HS-27A (cell line): Measurements from ENCODE around the gene TAF12.
"Not testable (repeated sequence)": the region's sequence is repeated elsewhere in the genome, so short reads cannot be mapped to it uniquely, and the experiment has no call there.

ENCODE experiments used
- DNase-seq: peaks from one replicate; pipeline ENCODE4 v3.0.0-alpha.2; 2012; ENCODE audit warnings: low read depth, missing footprints

Gene TAF12

DNA sequence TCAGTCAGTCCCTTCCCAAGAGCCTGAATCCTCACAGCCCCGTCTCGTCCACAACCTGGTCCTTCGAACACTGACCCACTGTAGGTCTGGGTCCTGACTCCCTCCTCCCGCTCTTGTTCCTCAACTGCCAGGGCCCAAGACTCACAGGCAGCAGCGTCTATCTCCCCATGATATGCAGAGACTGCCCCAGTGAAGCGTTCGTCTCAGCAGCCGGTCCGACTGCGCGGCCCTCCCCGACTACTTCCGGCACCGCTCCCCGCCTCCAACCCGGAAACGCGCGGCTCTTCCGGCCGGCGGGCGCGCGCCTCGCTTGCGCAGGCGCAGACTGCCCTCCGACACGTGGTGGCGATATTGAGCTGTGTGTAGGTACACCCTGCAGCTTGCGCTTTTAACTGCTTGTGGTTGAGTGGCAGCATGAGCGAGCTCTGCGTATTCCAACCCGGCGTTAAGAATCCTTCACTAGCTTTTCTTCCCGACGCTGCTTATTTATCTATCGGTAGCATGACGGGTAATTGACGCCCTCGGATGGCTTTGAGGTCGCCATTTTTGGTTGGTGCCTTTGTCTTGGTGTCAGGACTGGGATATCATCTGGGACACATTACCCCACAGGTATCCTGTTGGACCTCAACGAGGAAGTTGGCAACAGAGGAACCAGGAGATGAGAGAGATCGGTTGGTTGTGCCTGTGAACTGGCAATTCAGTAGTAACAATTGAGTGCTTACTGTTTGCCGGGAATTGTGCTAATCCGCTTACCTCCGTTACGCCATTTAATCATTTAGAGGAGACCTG lies at the start of gene TAF12:
Gene TAF12, minus strand, starts transcription at position 221 of the 789 bp plus-strand sequence. CDS start 20,986 bp downstream, outside the sequence.
- peak; percentile 93 for DNase-seq

DNA sequence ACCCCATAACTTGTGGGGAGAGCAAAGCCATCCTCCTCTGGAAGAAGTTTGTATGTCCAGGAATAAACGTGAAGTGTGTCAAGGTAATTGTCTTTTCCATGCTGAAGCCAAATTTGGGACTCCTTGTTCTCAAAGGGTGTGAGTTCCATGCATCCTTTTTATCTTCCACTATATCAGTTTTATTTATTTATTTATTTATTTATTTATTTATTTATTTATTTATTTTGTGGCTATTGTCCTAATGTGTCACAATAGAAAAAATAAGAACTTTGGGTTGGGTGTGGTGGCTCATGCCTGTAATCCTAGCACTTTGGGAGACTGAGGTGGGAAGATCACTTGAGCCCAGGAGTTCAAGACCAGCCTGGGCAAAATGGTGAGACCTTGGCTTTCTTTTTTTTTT lies 48.8 kb upstream of the TAF12 start:
- DNase-seq, result not testable (repeated sequence)

- DNase-seq, result no peak
Observed at GRCh38 chr1:28684937-28685336, 42.1 kb upstream of the TAF12 start.

- no peak for DNase-seq
Observed at GRCh38 chr1:28682840-28683239, 40.0 kb upstream of the TAF12 start.

DNA sequence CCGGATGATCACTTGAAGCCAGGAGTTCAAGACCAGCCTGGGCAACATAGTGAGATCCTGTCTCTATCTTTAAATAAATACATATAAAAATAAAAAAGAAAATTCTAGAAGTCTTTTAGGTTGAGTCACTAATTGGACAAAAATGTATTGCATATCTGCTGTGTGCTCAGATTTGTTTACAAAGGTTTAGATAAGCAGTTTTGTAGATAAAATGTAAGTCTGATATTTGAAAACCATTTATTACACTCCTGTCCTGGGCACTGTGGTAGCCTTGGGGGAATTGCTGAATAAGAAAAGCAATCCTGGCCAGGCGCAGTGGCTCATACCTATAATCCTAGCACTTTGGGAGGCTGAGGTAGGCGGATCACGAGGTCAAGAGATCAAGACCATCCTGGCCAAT lies 37.3 kb upstream of the TAF12 start:
- DNase-seq, result no peak

DNA sequence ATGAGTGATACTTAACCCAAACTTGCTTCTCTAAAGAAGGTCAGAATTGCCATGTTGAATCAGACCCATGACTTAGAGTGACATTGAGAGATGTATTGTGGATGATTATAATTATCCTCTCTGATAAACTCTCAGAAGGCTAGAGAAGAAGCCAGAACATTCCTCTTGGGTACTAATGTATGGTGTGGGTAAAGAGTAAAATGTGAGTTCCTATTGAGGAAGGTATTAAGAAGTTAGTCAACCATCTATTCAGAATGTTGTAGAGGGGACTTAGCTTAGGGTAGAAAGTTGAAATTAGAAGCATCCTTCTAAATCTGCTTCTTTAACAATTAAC lies 33.0 kb upstream of the TAF12 start:
- no peak for DNase-seq

DNA sequence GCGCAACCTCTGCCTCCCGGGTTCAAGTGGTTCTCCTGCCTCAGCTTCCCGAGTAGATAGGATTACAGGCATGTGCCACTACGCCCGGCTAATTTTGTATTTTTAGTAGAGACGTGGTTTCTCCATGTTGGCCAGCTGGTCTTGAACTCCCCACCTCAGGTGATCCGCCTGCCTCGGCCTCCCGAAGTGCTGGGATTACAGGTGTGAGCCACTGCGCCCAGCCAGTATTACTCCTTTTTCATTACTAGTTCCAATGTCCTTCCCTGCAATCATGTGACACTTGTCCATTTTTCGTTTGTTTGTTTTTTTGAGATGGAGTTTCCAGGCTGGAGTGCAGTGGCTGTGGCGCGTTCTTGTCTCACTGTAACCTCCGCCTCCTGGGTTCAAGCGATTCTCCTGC lies 30.1 kb upstream of the TAF12 start:
- DNase-seq, result not testable (repeated sequence)

DNA sequence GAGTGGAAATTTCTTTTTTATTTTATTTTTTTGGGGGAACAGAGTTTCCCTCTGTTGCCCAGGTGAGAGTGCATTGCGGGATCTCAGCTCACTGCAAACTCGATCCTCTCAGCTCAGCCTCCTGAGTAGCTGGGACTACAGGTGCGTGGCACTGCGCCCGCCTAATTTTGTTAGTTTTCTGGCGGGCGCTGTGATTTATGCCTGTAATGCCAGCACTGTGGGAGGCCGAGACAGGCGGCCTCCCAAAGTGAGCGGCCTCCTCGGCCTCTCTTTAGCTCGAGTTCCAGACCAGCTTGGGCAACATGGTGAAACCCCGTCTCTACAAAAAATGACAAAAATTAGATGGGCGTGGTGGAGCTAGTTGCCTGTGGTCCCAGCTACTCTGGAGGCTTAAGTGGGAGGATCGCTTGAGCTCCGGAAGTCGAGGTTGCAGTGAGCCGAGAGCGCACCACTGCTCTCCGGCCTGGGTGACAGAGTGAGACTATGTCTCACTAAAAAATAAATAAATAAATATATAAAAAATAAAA lies 28.4 kb upstream of the TAF12 start:
- no peak for DNase-seq

DNA sequence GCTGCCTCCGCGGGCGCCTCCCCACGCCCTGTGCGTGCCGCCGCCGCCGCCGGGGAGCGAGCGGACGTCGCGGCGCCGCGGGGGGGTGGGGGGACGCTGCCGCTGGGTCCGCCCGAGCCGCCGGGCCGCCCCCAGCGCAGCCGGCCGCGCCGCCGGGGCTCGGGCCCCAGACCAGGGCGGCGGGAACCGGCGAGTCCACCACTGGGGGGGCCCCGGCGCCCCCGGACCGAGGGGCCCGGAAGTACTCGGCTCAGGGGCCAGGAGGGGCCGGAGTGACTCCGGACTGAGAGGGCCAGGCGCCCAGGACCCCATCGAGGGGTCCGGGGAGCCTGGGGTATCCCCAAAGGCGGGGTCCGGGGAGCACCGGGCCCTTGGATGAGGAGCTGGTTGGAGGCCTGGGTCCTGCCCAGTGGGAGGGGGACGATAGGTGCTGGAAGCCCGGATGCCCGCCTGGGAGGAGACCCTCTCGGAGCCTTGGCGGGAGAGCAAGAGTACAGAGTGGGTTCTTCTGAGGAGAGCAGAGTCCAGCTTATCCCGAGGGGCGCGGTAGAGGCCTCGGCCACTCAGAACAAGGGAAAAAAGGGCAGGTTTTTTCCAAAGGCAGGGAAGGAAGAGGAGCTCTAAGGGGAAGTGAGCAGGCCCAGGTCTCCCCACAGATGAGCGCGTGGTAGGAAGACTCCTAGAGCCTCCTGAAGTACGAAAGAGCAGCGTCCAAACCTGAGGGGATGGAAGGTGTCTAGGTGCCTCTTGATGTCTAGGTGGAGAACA lies 26.3 kb upstream of the TAF12 start:
- no peak for DNase-seq

DNA sequence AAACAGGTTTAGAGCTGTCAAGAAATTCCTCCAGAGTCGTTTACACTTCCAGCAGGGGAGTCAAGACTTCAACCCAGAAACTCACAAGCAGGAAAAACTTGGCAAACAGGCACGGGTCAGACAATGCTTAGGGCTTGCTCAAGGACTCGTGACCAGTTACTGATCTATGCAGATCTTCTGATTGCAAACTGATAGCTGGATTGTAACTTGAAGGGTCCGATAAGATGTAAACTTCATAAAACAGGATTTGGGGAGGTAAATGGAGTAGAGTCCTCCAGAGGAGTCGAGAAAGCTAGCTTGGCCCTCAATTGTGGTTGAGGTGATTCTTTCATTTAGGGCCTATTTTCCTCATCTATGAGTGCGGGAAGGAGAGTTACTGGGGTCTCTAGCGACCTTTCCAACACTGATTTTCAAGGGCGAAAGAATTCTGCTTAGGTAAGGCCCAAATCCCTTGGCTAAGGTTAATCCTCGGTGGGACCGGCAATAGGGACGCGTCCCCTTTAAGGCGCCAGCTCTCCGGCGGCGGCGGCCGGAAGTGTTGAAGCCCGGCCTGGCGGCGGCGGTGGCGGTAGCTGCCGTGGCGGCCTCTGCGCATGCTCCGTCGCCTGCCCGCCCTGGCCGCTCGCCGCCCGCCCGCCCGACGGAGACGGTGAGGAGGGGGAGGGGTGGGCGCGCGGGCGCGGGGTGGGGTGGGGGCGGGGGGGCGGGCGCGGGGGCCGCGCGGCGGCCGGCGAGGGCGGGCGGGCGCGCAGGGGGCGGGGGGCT lies 25.5 kb upstream of the TAF12 start, which contains the start of gene GMEB1:
Gene GMEB1, plus strand, starts transcription at position 594 of the 765 bp plus-strand sequence. CDS start 14,829 bp downstream, outside the sequence.
- no peak for DNase-seq

- DNase-seq, result no peak
Observed at GRCh38 chr1:28666806-28667205, 23.9 kb upstream of the TAF12 start.

DNA sequence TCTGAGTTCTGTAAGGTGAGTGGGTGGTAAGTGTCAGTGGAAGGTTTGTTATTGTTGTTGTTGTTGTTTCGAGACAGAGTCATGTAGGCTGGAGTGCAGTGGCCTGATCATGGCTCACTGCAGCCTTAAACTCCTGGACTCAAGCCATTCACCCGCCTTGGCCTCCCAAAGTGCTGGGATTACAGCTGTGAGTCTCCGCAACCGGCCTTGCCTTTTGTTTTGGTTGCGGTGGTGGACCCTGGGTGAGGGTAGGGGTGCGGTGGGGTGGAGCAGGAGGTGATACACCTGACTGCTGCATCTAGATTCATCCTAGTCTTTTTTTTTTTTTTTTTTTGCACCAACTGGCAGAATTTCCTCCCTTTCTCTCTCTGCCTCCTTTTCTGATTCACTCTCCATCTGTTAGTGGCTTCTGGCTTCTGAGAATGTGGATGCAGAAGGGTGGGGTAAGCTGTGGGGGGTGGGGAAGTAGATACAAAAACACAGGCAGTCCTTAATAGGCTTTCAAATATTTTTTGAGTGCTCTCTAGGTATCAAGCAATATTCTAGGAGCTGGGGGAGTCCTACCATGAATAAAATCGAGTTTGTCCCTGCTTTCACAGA lies 21.1 kb upstream of the TAF12 start:
- no peak for DNase-seq

- DNase-seq, result no peak
Observed at GRCh38 chr1:28656335-28656734, 13.5 kb upstream of the TAF12 start.

DNA sequence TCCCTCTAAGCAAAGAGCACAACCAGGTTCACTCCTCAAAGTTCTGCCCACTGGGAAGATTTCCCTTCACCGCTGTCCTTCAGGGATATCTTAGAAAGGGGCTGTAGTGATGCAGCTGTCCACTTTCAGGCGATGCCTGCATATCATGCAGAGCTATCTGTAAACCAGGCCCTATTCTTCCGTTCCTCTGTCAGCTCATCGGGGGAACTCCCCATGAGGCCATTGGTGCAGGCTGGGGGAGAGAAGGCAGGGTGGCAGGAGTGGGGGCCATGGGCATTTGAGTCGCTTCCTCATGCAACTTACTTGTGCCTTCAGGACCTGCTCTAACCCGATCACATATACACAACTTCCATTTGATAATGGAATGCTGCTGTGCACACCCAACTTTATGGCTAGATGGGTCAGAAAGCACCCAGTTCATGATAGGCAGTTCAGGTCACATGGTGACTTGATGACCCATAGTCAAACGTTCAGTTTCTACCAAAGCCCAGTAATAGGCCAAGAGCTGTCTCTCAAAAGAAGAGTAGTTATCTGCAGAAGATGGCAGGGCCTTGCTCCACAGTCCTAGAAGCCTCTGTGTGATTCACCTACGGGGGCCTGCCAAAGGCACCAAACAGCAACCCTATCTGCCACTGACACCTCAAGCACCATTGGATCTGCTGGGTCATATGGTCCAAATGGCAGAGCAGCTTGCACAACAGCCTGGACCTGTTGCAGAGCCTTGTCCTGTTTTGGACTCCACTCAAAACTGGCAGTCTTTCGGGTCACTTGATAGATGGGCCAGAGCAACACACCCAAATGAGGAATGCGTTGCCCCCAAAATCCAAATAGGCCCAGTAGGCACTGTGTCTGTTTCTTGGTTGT lies 12.8 kb upstream of the TAF12 start:
- DNase-seq, result not testable (repeated sequence)

- not testable (repeated sequence) for DNase-seq
Observed at GRCh38 chr1:28653870-28654269, 11.0 kb upstream of the TAF12 start.

DNA sequence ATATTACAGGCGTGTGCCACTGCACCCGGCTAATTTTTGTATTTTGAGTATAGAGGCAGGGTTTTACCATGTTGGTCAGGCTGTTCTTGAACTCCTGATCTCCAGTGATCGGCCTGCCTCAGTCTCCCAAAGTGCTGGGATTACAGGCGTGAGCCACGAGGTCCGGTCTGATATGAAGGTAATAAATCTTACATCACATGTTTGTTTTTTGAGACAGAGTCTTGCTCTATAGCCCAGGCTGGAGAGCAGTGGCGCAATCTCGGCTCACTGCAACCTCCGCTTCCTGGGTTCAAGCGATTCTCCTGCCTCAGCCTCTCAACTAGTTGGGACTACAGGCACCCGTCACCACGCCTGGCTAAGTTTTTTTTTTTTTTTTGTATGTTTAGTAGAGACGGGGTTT lies 10.2 kb upstream of the TAF12 start:
- not testable (repeated sequence) for DNase-seq

- peak; percentile 99 for DNase-seq
Observed at GRCh38 chr1:28648474-28649198, 5.8 kb upstream of the TAF12 start, which contains the start of gene RNU11. TSS of gene RNU11 (plus strand) at chr1:28648600.

DNA sequence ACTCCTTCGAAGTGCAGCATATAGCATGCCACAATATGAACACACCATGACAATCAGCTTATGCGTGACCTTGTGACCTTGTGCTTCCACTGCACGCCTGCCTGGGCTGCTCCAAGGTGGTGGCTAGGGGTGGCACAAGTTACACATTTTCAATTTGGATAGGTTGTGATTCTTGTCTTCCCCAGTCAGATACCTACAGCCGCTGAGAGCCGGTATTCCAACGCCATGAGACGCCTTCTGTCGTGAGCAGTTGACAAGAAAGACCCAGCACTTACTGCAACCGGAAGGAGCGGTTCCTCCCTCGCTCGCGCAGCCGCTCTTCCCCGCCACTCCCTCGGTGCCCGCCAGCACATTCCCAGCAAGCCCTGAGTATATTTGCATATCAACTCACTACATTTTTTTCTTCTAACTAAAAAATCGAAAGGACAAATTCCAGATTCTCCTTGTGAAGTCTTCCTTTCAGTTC lies 5.2 kb upstream of the TAF12 start:
- DNase-seq, result no peak

- DNase-seq, result no peak
Observed at GRCh38 chr1:28646040-28646439, 3.2 kb upstream of the TAF12 start.

DNA sequence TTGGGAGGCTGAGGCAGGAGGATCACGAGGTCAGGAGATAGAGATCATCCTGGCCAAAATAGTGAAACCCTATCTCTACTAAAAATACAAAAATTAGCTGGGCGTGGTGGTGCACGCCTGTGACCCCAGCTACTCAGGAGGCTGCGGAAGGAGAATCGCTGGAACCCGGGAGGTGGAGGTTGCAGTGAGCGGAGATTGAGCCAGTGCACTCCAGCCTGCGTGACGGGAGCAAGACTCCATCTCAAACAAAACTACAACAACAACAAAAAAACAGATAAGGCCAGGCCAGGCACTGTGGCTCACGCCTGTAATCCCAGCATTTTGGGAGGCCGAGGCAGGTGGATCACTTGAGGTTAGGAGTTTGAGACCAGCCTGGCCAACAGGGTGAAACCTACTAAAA lies 2.5 kb upstream of the TAF12 start:
- DNase-seq, result not testable (repeated sequence)
